GM12865 (cell line): ENCODE results near the gene ADGRD2.

ENCODE experiments used
- DNase-seq: peaks from one replicate; pipeline ENCODE4 v3.0.0; 2010; ENCODE audit warnings: low read depth
- H3K4me3 ChIP-seq: 2 replicates; pipeline ENCODE4 v1.5.1; 2011; ENCODE audit warnings: mild to moderate bottlenecking, low read depth, low read length, control low read depth
- TF ChIP-seq, protein P1 (sequence below): IDR thresholded peaks from 2 replicates; pipeline ENCODE4 v1.5.1; 2011; ENCODE audit warnings: low read length, control low read depth, low read depth, inconsistent platforms; ENCODE audit not compliant: insufficient read depth; ENCODE audit errors: missing control alignments

The ADGRD2 gene

DNA sequence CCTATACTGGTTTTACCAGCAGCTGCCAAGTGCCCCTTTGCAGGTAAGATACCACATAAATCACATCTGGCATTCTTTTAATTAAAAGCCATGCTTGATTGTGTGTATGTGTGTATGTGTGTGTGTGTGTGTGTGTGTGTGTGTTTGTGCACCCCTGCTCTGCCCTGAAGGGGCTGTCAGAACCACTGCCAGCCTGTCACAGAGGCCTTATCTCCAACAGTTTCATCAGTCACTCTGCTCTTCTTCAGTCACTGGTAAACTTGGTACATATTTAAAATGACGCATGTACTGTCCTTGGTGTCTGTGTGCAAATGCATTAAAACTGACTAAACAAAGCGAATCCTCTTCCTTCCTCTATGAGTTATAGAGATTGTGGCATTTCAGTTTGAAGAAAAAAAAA is 75.9 kb downstream of the ADGRD2 start:
- DNase-seq, result no peak
- no peak overlapping the region for H3K4me3 ChIP-seq
- TF ChIP-seq, protein P1, sequence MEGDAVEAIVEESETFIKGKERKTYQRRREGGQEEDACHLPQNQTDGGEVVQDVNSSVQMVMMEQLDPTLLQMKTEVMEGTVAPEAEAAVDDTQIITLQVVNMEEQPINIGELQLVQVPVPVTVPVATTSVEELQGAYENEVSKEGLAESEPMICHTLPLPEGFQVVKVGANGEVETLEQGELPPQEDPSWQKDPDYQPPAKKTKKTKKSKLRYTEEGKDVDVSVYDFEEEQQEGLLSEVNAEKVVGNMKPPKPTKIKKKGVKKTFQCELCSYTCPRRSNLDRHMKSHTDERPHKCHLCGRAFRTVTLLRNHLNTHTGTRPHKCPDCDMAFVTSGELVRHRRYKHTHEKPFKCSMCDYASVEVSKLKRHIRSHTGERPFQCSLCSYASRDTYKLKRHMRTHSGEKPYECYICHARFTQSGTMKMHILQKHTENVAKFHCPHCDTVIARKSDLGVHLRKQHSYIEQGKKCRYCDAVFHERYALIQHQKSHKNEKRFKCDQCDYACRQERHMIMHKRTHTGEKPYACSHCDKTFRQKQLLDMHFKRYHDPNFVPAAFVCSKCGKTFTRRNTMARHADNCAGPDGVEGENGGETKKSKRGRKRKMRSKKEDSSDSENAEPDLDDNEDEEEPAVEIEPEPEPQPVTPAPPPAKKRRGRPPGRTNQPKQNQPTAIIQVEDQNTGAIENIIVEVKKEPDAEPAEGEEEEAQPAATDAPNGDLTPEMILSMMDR, result no peak

DNA sequence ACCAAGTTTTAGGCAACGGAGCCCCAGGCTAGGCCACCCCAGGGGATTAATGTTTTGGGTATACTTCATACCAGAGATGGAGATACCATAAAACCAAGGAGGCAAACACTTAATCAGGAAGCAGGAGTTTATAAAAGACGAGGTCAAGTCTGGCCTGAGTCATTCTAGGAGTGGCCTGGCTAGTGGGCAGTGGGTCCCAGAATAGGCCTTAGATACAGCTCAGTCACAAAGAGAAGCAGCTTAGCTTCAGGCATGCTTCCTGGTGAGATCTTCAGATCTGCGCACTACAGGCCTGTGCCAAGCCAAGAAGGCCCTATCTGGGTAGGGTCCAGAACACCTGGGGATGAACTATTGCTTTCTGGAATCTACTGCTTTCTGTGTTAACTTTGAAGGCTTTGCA is 77.5 kb downstream of the ADGRD2 start:
- H3K4me3 ChIP-seq, result no peak overlapping the region
- DNase-seq, result no peak
- TF ChIP-seq, protein P1, result no peak
